H9 (cell line): Measurements from ENCODE around the gene OR2T6. TPM values are rescaled to one million over a fixed set of nuclear protein-coding genes. Genes with fewer than 3 reads are reported as not detected.
"Not testable (repeated sequence)": the region's sequence is repeated elsewhere in the genome, so short reads cannot be mapped to it uniquely, and the experiment has no call there.

Experiments
- DNase-seq: peaks from one replicate; pipeline ENCODE4 v3.0.0-alpha.2; 2017
- H2AFZ ChIP-seq: one replicate; pipeline ENCODE4 v1.6.1; 2013; ENCODE audit warnings: mild to moderate bottlenecking, low read length, control low read depth, moderate library complexity
- H2AK5ac ChIP-seq: 2 replicates; pipeline ENCODE4 v1.6.1; 2013; ENCODE audit warnings: low read length, control low read depth, mixed read lengths; ENCODE audit not compliant: insufficient read length
- H2BK120ac ChIP-seq: one replicate; pipeline ENCODE4 v1.6.1; 2013; ENCODE audit warnings: low read depth, mild to moderate bottlenecking, low read length, control low read depth, inconsistent platforms; ENCODE audit not compliant: poor library complexity, severe bottlenecking
- H2BK12ac ChIP-seq: 2 replicates; pipeline ENCODE4 v1.6.1; 2013; ENCODE audit warnings: low read length, control low read depth, mixed read lengths, low read depth; ENCODE audit not compliant: insufficient read length
- H2BK15ac ChIP-seq: 2 replicates; pipeline ENCODE4 v1.6.1; 2013; ENCODE audit warnings: low read depth, low read length, control low read depth
- H2BK20ac ChIP-seq: one replicate; pipeline ENCODE4 v1.6.1; 2013; ENCODE audit warnings: low read depth, mild to moderate bottlenecking, low read length, control low read depth, inconsistent platforms; ENCODE audit not compliant: poor library complexity, severe bottlenecking
- H2BK5ac ChIP-seq: 2 replicates; pipeline ENCODE4 v1.6.1; 2013; ENCODE audit warnings: low read length, control low read depth, mixed read lengths; ENCODE audit not compliant: insufficient read length
- H3K14ac ChIP-seq: 2 replicates; pipeline ENCODE4 v1.6.1; 2013; ENCODE audit warnings: low read length, control low read depth; ENCODE audit not compliant: insufficient read depth
- H3K18ac ChIP-seq: 2 replicates; pipeline ENCODE4 v1.6.1; 2013; ENCODE audit warnings: low read depth, mild to moderate bottlenecking, mixed read lengths, low read length, control low read depth; ENCODE audit not compliant: insufficient read length
- H3K23ac ChIP-seq: 2 replicates; pipeline ENCODE4 v1.6.1; 2013; ENCODE audit warnings: low read length, control low read depth, mixed read lengths, low read depth; ENCODE audit not compliant: insufficient read length
- H3K23me2 ChIP-seq: 2 replicates; pipeline ENCODE4 v1.6.1; 2013; ENCODE audit warnings: low read depth, mild to moderate bottlenecking, mixed read lengths, low read length, control low read depth; ENCODE audit not compliant: insufficient read length, poor library complexity, severe bottlenecking
- H3K27ac ChIP-seq: 2 replicates; pipeline ENCODE4 v1.5.1; 2013; ENCODE audit warnings: low read length, control low read depth, mixed read lengths, low read depth; ENCODE audit not compliant: insufficient read length
- H3K27me3 ChIP-seq: 2 replicates; pipeline ENCODE4 v1.6.1; 2013; ENCODE audit warnings: low read length, control low read depth, inconsistent platforms; ENCODE audit not compliant: insufficient read depth
- H3K4ac ChIP-seq: 2 replicates; pipeline ENCODE4 v1.6.1; 2013; ENCODE audit warnings: low read depth, mild to moderate bottlenecking, control low read depth, inconsistent platforms, low read length, moderate library complexity
- H3K4me1 ChIP-seq: 2 replicates; pipeline ENCODE4 v1.6.1; 2013; ENCODE audit warnings: low read length, control low read depth, inconsistent platforms; ENCODE audit not compliant: insufficient read depth
- H3K4me2 ChIP-seq: 2 replicates; pipeline ENCODE4 v1.6.1; 2013; ENCODE audit warnings: low read length, control low read depth, mixed read lengths; ENCODE audit not compliant: insufficient read length, insufficient read depth
- H3K56ac ChIP-seq: 2 replicates; pipeline ENCODE4 v1.6.1; 2013; ENCODE audit warnings: low read depth, mild to moderate bottlenecking, mixed read lengths, low read length, control low read depth; ENCODE audit not compliant: insufficient read length
- H3K79me1 ChIP-seq: 2 replicates; pipeline ENCODE4 v1.6.1; 2013; ENCODE audit warnings: low read depth, mild to moderate bottlenecking, moderate library complexity, low read length, control low read depth, inconsistent platforms; ENCODE audit not compliant: insufficient read depth, poor library complexity, severe bottlenecking
- H3K79me2 ChIP-seq: 2 replicates; pipeline ENCODE4 v1.6.1; 2013; ENCODE audit warnings: low read length, control low read depth, inconsistent platforms; ENCODE audit not compliant: insufficient read depth
- H3K9ac ChIP-seq: 2 replicates; pipeline ENCODE4 v1.6.1; 2013; ENCODE audit warnings: low read length, control low read depth, mixed read lengths; ENCODE audit not compliant: insufficient read length; ENCODE audit errors: extremely low read depth
- H3K9me3 ChIP-seq: one replicate; pipeline ENCODE4 v1.6.1; 2013; ENCODE audit warnings: low read depth, low read length, inconsistent platforms; ENCODE audit not compliant: control insufficient read depth
- H3T11ph ChIP-seq: one replicate; pipeline ENCODE4 v1.6.1; 2013; ENCODE audit warnings: mild to moderate bottlenecking, low read length, control low read depth, inconsistent platforms
- H4K20me1 ChIP-seq: one replicate; pipeline ENCODE4 v1.6.1; 2013; ENCODE audit not compliant: control insufficient read depth, insufficient read length, insufficient read depth
- H4K5ac ChIP-seq: 2 replicates; pipeline ENCODE4 v1.6.1; 2013; ENCODE audit warnings: low read depth, mild to moderate bottlenecking, mixed read lengths, low read length, control low read depth; ENCODE audit not compliant: insufficient read length
- H4K8ac ChIP-seq: replicated peaks from 2 replicates; pipeline ENCODE4 v1.6.1; 2013; ENCODE audit warnings: low read length, control low read depth, mixed read lengths, low read depth; ENCODE audit not compliant: insufficient read length
- H4K91ac ChIP-seq: 2 replicates; pipeline ENCODE4 v1.6.1; 2013; ENCODE audit warnings: low read depth, mild to moderate bottlenecking, moderate library complexity, mixed read lengths, low read length, control low read depth; ENCODE audit not compliant: insufficient read length
- H3K27ac Mint-ChIP-seq, 3 experiments: 2 replicates in 2 of 3; 3 replicates in 1 of 3; pipeline ENCODE4 v1.8.0; 2020 to 2021; ENCODE audit warnings: mixed read lengths in 3 of 3, mild to moderate bottlenecking in 1 of 3, moderate library complexity in 1 of 3
- H3K27me3 Mint-ChIP-seq: 2 replicates; pipeline ENCODE4 v1.8.0; 2021; ENCODE audit warnings: low read depth, mild to moderate bottlenecking, moderate library complexity, mixed read lengths
- H3K36me3 Mint-ChIP-seq, 3 experiments: 2 replicates in 2 of 3; 3 replicates in 1 of 3; pipeline ENCODE4 v1.8.0; 2020 to 2021; ENCODE audit warnings: low read depth in 3 of 3, mixed read lengths in 3 of 3; ENCODE audit not compliant: insufficient read depth in 1 of 3
- H3K4me1 Mint-ChIP-seq, 2 experiments: 2 replicates each; pipeline ENCODE4 v1.8.0; 2020; ENCODE audit warnings: mixed read lengths in 2 of 2
- H3K4me3 Mint-ChIP-seq, 2 experiments: 2 replicates in 1 of 2; 3 replicates in 1 of 2; pipeline ENCODE4 v1.8.0; 2020 to 2021; ENCODE audit warnings: mild to moderate bottlenecking in 2 of 2, mixed read lengths in 2 of 2, moderate library complexity in 1 of 2
- H3K9me3 Mint-ChIP-seq, 2 experiments: 2 replicates in 1 of 2; 3 replicates in 1 of 2; pipeline ENCODE4 v1.8.0; 2020; ENCODE audit warnings: mild to moderate bottlenecking in 2 of 2, mixed read lengths in 2 of 2, moderate library complexity in 1 of 2
- WGBS: extraction: QIAGEN DNeasy Blood & Tissue Kit; methylation state at CpG from one replicate; pipeline ENCODE4 v1.1.7; 2013; ENCODE audit warnings: missing lambda C conversion rate, low lambda C conversion rate, mixed read lengths; ENCODE audit not compliant: insufficient read length; ENCODE audit errors: extremely low coverage; 5-methylcytosine and 5-hydroxymethylcytosine counted together
- total RNA-seq: library from RNA; stranded (reverse); gene quantifications from 2 replicates; pipeline ENCODE4 v1.2.1, GENCODE V29; 2021

The OR2T6 gene
- total RNA-seq, 1 experiment from 2014 or later: not detected

GRCh38 chr1:248434913-248435312, 59.4 kb downstream of the OR2T6 start:
- WGBS: no CpG with 5 or more reads among the region's 6 CpGs
- DNase-seq, H4K20me1 ChIP-seq, H2AK5ac ChIP-seq, H3K4ac ChIP-seq, H4K8ac ChIP-seq, H3T11ph ChIP-seq, H3K14ac ChIP-seq, H3K4me3 Mint-ChIP-seq, H2BK5ac ChIP-seq, H3K27ac ChIP-seq, H3K23ac ChIP-seq, H2BK12ac ChIP-seq, H3K4me2 ChIP-seq, H3K9ac ChIP-seq, H3K4me1 Mint-ChIP-seq, H4K91ac ChIP-seq, H3K56ac ChIP-seq, H2AFZ ChIP-seq, H3K18ac ChIP-seq, H2BK20ac ChIP-seq, H3K79me1 ChIP-seq, H3K4me1 ChIP-seq, H2BK15ac ChIP-seq, H3K27ac Mint-ChIP-seq, H4K5ac ChIP-seq, H3K27me3 ChIP-seq, H3K23me2 ChIP-seq, H3K27me3 Mint-ChIP-seq, H3K79me2 ChIP-seq, H2BK120ac ChIP-seq: not testable (repeated sequence)
- Mint-ChIP-seq H3K9me3 (peaks cover 49 to 52% of the 10 kb centered on the region in 2 experiments), H3K36me3 (peaks cover 0 to 14% (median 7%) of the 10 kb centered on the region in 3 experiments; a peak in 5 of 7 replicates)
- H3K9me3 ChIP-seq: peaks cover 24% of the 10 kb centered on the region

GRCh38 chr1:248436303-248436702, 60.8 kb downstream of the OR2T6 start:
- H2BK20ac ChIP-seq, H3K4me1 Mint-ChIP-seq, H3K4me1 ChIP-seq, H3K79me2 ChIP-seq, H3K27ac ChIP-seq, H2BK15ac ChIP-seq, H3K27me3 Mint-ChIP-seq, H2BK12ac ChIP-seq, H3K27me3 ChIP-seq, H4K91ac ChIP-seq, H4K5ac ChIP-seq, H3K56ac ChIP-seq, H3K27ac Mint-ChIP-seq, H4K20me1 ChIP-seq, H2AK5ac ChIP-seq, H3K9ac ChIP-seq, H3K23ac ChIP-seq, DNase-seq, H4K8ac ChIP-seq, H3K4ac ChIP-seq, H2BK5ac ChIP-seq, H3K14ac ChIP-seq, H3T11ph ChIP-seq, H3K4me3 Mint-ChIP-seq, H3K23me2 ChIP-seq, H2BK120ac ChIP-seq, H3K4me2 ChIP-seq, H3K79me1 ChIP-seq, H3K18ac ChIP-seq, H2AFZ ChIP-seq: not testable (repeated sequence)
- H3K9me3 ChIP-seq: peaks cover 33% of the 10 kb centered on the region
- peaks cover 0 to 13% (median 3%) of the 10 kb centered on the region in 3 experiments; a peak in 5 of 7 replicates for H3K36me3 Mint-ChIP-seq
- peaks cover 49 to 51% of the 10 kb centered on the region in 2 experiments for H3K9me3 Mint-ChIP-seq
- WGBS: no CpG with 5 or more reads among the region's 3 CpGs
